GM12878 (cell line): ENCODE measurements around the gene SLC15A4. TPM values are rescaled to one million over a fixed set of nuclear protein-coding genes. Genes with fewer than 3 reads are reported as not detected.

Source experiments
- BMI1 ChIP-seq: fragments of 450-650 bp; IDR thresholded peaks from 2 replicates; pipeline ENCODE4 v1.6.1; 2016; ENCODE audit warnings: mild to moderate bottlenecking, moderate library complexity, borderline replicate concordance
- MXI1 ChIP-seq: fragments of 150-350 bp; IDR thresholded peaks from 2 replicates; pipeline ENCODE4 v1.6.1; 2011; ENCODE audit warnings: low read depth, mild to moderate bottlenecking, inconsistent platforms, low read length, improper control_type of control experiment
- NFXL1 ChIP-seq: fragments of 450-650 bp; IDR thresholded peaks from 2 replicates; pipeline ENCODE4 v1.6.1; 2017; ENCODE audit warnings: antibody characterized with exemption, mild to moderate bottlenecking, borderline replicate concordance
- RAD21 ChIP-seq: IDR thresholded peaks from 2 replicates; pipeline ENCODE4 v1.6.1; 2011; ENCODE audit warnings: mild to moderate bottlenecking, low read depth, low read length, moderate library complexity; ENCODE audit not compliant: insufficient read depth
- RBBP5 ChIP-seq: fragments of 200-600 bp; sonication (generic); conservative IDR thresholded peaks from 2 replicates; pipeline ENCODE4 v1.6.1; 2016
- RUNX3 ChIP-seq: IDR thresholded peaks from 2 replicates; pipeline ENCODE4 v1.6.1; 2012; ENCODE audit warnings: low read length, inconsistent platforms
- SIN3A ChIP-seq: IDR thresholded peaks from 2 replicates; pipeline ENCODE4 v1.6.1; 2012; ENCODE audit warnings: low read depth, low read length, improper control_type of control experiment
- SMAD5 ChIP-seq: IDR thresholded peaks from 2 replicates; pipeline ENCODE4 v1.6.1; 2016; ENCODE audit warnings: antibody characterized with exemption, low read depth
- TCF3 ChIP-seq: IDR thresholded peaks from 2 replicates; pipeline ENCODE4 v1.6.1; 2012; ENCODE audit warnings: low read depth, mild to moderate bottlenecking, low read length, borderline replicate concordance; ENCODE audit not compliant: insufficient read depth
- TCF7 ChIP-seq: IDR thresholded peaks from 2 replicates; pipeline ENCODE4 v1.6.1; 2014; ENCODE audit warnings: antibody characterized with exemption, borderline replicate concordance
- USF2 ChIP-seq: IDR thresholded peaks from 2 replicates; pipeline ENCODE4 v1.6.1; 2011; ENCODE audit warnings: low read depth, low read length, improper control_type of control experiment, borderline replicate concordance
- ZZZ3 ChIP-seq: IDR thresholded peaks from 2 replicates; pipeline ENCODE4 v1.6.1; 2011; ENCODE audit warnings: low read depth; ENCODE audit not compliant: control insufficient read depth, insufficient read length
- polyA plus RNA-seq, 11 experiments: library from polyadenylated mRNA; depleted of rRNA in 4 of 11; unstranded in 6 of 11; stranded (reverse) in 5 of 11; fragments of >200 nt; fragmentation: Nextera tagmentation in 4 of 11; fragmentation: Illumina TruSeq in 1 of 11; extraction: Ambion mirVana in 4 of 11; extraction: Trizol in 1 of 11; gene quantifications; 1 replicate in 1 of 11; 2 replicates in 10 of 11; pipeline versions ENCODE4 v1.2.1 to v1.2.3, GENCODE V29; 2011 to 2016; ENCODE audit warnings: inconsistent platforms in 2 of 11, missing spikeins in 2 of 11, low read depth in 1 of 11
- total RNA-seq, 4 experiments: library from RNA; depleted of rRNA in 3 of 4; stranded (reverse); fragments of >200 nt in 3 of 4; fragmentation: Illumina TruSeq in 1 of 4; extraction: Trizol in 1 of 4; gene quantifications; 2 replicates each; pipeline versions ENCODE4 v1.2.1 to v1.2.3, GENCODE V29; 2013 to 2021
- TF ChIP-seq, protein P1 (sequence below): fragments of 450-650 bp; IDR thresholded peaks from 2 replicates; pipeline ENCODE4 v1.6.1; 2017; ENCODE audit warnings: mild to moderate bottlenecking, moderate library complexity
- TF ChIP-seq, protein P2 (sequence below): IDR thresholded peaks from 2 replicates; pipeline ENCODE4 v1.6.1; 2012; ENCODE audit warnings: mild to moderate bottlenecking, low read depth, low read length
- TF ChIP-seq, protein P3 (sequence below): fragments of 450-650 bp; IDR thresholded peaks from 2 replicates; pipeline ENCODE4 v1.6.1; 2016; ENCODE audit warnings: mild to moderate bottlenecking, moderate library complexity, borderline replicate concordance

The SLC15A4 gene
- total and polyA plus RNA-seq, 10 of the 15 experiments (the other 5 are each of a cell fraction or from before 2014, with no cell fraction given), result 12.7 to 257 (median 36.6) TPM

DNA sequence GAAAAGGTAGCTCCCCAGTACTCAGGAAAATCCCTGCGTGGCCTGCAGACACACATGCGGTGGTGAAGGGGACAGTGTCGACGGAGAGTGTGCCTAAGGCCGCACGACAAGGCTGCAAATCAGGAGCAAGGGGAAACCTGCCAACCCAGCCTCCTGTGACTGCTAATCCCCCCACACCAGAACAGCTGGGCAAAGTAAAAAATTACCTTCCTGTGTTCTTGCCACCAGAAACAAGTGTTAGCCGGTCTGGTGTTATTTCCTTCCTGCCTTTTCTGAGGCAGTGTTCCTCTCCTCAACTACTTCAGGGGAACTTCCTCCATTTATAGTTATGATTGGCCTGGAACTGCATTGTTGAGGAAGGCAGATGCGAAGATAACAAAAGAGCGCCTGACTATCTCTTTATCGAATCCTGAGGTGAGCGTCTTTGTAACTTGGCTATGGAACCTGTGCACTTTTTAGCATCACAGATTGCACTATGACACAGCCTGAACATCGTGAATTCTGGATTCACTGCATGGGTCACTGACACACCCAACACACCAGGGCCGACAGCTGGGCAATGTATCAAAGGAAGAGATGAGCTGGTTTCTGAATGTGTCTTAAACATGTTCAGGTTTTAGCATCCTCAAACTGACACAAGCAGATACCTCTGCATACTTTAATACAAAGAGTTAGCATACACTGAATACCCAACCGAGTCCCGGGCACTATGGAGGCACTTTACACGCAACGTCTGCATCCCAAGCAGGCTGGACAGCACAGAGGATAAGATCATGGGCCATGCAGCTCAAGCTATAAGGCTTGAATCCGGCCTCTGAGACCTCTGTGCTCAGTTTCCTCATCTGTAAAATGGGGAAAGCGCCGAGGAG, 28.9 kb downstream of the SLC15A4 start (continued):
- TF ChIP-seq, protein P1, sequence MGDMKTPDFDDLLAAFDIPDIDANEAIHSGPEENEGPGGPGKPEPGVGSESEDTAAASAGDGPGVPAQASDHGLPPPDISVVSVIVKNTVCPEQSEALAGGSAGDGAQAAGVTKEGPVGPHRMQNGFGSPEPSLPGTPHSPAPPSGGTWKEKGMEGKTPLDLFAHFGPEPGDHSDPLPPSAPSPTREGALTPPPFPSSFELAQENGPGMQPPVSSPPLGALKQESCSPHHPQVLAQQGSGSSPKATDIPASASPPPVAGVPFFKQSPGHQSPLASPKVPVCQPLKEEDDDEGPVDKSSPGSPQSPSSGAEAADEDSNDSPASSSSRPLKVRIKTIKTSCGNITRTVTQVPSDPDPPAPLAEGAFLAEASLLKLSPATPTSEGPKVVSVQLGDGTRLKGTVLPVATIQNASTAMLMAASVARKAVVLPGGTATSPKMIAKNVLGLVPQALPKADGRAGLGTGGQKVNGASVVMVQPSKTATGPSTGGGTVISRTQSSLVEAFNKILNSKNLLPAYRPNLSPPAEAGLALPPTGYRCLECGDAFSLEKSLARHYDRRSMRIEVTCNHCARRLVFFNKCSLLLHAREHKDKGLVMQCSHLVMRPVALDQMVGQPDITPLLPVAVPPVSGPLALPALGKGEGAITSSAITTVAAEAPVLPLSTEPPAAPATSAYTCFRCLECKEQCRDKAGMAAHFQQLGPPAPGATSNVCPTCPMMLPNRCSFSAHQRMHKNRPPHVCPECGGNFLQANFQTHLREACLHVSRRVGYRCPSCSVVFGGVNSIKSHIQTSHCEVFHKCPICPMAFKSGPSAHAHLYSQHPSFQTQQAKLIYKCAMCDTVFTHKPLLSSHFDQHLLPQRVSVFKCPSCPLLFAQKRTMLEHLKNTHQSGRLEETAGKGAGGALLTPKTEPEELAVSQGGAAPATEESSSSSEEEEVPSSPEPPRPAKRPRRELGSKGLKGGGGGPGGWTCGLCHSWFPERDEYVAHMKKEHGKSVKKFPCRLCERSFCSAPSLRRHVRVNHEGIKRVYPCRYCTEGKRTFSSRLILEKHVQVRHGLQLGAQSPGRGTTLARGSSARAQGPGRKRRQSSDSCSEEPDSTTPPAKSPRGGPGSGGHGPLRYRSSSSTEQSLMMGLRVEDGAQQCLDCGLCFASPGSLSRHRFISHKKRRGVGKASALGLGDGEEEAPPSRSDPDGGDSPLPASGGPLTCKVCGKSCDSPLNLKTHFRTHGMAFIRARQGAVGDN, result peak; percentile 72
- TF ChIP-seq RBBP5 (no peak), RUNX3 (no peak; the same call in 1 of the 2 replicates), ZZZ3 (no peak), TCF3 (no peak), USF2 (no peak; the same call in 1 of the 2 replicates), MXI1 (no peak), TCF7 (no peak), SIN3A (no peak), RAD21 (no peak), SMAD5 (no peak), BMI1 (no peak), NFXL1 (no peak)
- TF ChIP-seq, protein P2, sequence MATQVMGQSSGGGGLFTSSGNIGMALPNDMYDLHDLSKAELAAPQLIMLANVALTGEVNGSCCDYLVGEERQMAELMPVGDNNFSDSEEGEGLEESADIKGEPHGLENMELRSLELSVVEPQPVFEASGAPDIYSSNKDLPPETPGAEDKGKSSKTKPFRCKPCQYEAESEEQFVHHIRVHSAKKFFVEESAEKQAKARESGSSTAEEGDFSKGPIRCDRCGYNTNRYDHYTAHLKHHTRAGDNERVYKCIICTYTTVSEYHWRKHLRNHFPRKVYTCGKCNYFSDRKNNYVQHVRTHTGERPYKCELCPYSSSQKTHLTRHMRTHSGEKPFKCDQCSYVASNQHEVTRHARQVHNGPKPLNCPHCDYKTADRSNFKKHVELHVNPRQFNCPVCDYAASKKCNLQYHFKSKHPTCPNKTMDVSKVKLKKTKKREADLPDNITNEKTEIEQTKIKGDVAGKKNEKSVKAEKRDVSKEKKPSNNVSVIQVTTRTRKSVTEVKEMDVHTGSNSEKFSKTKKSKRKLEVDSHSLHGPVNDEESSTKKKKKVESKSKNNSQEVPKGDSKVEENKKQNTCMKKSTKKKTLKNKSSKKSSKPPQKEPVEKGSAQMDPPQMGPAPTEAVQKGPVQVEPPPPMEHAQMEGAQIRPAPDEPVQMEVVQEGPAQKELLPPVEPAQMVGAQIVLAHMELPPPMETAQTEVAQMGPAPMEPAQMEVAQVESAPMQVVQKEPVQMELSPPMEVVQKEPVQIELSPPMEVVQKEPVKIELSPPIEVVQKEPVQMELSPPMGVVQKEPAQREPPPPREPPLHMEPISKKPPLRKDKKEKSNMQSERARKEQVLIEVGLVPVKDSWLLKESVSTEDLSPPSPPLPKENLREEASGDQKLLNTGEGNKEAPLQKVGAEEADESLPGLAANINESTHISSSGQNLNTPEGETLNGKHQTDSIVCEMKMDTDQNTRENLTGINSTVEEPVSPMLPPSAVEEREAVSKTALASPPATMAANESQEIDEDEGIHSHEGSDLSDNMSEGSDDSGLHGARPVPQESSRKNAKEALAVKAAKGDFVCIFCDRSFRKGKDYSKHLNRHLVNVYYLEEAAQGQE, result no peak
- TF ChIP-seq, protein P3, sequence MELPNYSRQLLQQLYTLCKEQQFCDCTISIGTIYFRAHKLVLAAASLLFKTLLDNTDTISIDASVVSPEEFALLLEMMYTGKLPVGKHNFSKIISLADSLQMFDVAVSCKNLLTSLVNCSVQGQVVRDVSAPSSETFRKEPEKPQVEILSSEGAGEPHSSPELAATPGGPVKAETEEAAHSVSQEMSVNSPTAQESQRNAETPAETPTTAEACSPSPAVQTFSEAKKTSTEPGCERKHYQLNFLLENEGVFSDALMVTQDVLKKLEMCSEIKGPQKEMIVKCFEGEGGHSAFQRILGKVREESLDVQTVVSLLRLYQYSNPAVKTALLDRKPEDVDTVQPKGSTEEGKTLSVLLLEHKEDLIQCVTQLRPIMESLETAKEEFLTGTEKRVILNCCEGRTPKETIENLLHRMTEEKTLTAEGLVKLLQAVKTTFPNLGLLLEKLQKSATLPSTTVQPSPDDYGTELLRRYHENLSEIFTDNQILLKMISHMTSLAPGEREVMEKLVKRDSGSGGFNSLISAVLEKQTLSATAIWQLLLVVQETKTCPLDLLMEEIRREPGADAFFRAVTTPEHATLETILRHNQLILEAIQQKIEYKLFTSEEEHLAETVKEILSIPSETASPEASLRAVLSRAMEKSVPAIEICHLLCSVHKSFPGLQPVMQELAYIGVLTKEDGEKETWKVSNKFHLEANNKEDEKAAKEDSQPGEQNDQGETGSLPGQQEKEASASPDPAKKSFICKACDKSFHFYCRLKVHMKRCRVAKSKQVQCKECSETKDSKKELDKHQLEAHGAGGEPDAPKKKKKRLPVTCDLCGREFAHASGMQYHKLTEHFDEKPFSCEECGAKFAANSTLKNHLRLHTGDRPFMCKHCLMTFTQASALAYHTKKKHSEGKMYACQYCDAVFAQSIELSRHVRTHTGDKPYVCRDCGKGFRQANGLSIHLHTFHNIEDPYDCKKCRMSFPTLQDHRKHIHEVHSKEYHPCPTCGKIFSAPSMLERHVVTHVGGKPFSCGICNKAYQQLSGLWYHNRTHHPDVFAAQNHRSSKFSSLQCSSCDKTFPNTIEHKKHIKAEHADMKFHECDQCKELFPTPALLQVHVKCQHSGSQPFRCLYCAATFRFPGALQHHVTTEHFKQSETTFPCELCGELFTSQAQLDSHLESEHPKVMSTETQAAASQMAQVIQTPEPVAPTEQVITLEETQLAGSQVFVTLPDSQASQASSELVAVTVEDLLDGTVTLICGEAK, result peak; percentile 19; the same call in 1 of the 2 replicates
